ENCODE results near the gene MAP10.

- TF ChIP-seq PREB (CRISPR knock-in tag; IDR thresholded peaks at IDR 0.05; ENCODE audit: borderline replicate concordance) (no peak), CTCF (IDR thresholded peaks at IDR 0.05) (no peak), MAX (CRISPR knock-in tag; IDR thresholded peaks at IDR 0.05) (no peak), ATF1 (CRISPR knock-in tag; IDR thresholded peaks at IDR 0.05) (no peak), E2F5 (CRISPR knock-in tag; IDR thresholded peaks at IDR 0.05) (no peak), ZNF121 (CRISPR knock-in tag; IDR thresholded peaks at IDR 0.05) (no peak), NR2C2 (CRISPR knock-in tag; IDR thresholded peaks at IDR 0.05) (no peak), USF1 (CRISPR knock-in tag; IDR thresholded peaks at IDR 0.05) (no peak), CREB1 (CRISPR knock-in tag; IDR thresholded peaks at IDR 0.05) (no peak), USF2 (CRISPR knock-in tag; IDR thresholded peaks at IDR 0.05) (no peak)
Observed at GRCh38 chr1:232769733-232770132, 35.5 kb upstream of the MAP10 start.

Data from WTC11 (cell line).